AG09319 (cell line): ENCODE results near the gene TUBB3.
"Not testable (repeated sequence)": the region's sequence is repeated elsewhere in the genome, so short reads cannot be mapped to it uniquely, and the experiment has no call there.

Experiments
- DNase-seq: peaks from one replicate; pipeline ENCODE4 v3.0.0-alpha.2; 2010; ENCODE audit warnings: low read depth; ENCODE audit errors: extremely low read depth
- TF ChIP-seq, protein P1 (sequence below): IDR thresholded peaks from 2 replicates; pipeline ENCODE4 v1.5.1; 2011; ENCODE audit warnings: low read depth, mild to moderate bottlenecking, inconsistent platforms, low read length, moderate library complexity

The TUBB3 gene

GRCh38 chr16:89966756-89967155 lies 43.6 kb downstream of the TUBB3 start:
- TF ChIP-seq, protein P1, sequence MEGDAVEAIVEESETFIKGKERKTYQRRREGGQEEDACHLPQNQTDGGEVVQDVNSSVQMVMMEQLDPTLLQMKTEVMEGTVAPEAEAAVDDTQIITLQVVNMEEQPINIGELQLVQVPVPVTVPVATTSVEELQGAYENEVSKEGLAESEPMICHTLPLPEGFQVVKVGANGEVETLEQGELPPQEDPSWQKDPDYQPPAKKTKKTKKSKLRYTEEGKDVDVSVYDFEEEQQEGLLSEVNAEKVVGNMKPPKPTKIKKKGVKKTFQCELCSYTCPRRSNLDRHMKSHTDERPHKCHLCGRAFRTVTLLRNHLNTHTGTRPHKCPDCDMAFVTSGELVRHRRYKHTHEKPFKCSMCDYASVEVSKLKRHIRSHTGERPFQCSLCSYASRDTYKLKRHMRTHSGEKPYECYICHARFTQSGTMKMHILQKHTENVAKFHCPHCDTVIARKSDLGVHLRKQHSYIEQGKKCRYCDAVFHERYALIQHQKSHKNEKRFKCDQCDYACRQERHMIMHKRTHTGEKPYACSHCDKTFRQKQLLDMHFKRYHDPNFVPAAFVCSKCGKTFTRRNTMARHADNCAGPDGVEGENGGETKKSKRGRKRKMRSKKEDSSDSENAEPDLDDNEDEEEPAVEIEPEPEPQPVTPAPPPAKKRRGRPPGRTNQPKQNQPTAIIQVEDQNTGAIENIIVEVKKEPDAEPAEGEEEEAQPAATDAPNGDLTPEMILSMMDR = no peak
- DNase-seq = no peak

- not testable (repeated sequence) for DNase-seq
These were observed 44.3 kb downstream of the TUBB3 start for GRCh38 chr16:89967436-89967835.

DNA sequence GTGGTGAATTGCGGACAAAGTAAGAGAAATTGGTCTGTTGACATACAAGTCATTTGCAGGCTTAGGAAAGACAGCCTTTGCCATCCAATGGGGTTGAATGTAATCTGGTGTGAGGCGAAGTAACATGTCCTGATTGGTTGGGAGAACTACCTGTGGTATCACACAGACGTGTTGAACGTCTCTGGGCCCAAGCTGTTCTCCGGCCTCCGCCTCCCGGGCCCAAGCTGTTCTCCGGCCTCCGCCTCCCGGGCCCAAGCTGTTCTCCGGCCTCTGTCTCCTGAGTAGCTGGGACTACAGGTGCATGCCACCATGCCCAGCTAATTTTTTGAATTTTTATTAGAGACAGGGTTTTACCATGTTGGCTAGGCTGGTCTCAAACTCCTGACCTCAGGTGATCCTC lies 44.9 kb downstream of the TUBB3 start:
- not testable (repeated sequence) for DNase-seq

GRCh38 chr16:89969741-89970410 lies 46.7 kb downstream of the TUBB3 start:
- TF ChIP-seq, protein P1 = no peak
- DNase-seq = no peak

DNA sequence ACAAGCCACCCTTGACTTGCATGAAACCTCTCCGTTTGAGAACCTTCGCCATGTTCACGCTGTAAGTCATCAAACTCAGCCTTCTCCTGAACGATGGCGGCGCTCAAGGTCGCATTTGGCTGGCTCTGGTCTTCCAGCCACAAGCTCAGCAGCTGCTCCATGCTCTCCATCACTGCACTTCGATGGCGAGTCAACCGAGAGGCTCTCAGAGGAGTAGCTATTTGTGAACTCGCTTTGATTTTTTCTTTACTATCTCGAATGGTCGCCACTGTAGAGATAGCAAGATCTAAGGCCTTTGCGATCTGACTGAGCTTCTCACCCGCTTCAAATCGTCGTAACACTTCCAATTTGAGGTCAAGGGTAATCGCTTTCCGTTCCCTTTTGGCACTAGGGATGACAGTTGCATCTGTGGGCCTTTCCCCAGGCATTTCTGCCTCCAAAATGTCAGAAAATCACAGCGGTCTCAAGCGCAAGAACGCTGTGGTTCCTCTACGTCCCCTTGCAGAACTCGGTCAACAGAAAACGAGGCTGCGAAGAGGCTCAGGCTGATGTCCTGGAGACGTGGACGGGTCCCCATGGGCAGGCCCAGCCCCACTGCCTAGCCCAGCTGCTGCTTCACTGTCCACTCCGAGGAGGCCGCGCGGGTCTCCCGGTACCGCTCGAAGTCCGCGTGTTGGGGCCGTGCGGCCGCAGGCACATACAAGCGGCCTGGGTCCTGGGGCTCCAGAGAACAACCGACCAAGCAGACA lies 48.5 kb downstream of the TUBB3 start:
- TF ChIP-seq, protein P1 = no peak
- DNase-seq = no peak

DNA sequence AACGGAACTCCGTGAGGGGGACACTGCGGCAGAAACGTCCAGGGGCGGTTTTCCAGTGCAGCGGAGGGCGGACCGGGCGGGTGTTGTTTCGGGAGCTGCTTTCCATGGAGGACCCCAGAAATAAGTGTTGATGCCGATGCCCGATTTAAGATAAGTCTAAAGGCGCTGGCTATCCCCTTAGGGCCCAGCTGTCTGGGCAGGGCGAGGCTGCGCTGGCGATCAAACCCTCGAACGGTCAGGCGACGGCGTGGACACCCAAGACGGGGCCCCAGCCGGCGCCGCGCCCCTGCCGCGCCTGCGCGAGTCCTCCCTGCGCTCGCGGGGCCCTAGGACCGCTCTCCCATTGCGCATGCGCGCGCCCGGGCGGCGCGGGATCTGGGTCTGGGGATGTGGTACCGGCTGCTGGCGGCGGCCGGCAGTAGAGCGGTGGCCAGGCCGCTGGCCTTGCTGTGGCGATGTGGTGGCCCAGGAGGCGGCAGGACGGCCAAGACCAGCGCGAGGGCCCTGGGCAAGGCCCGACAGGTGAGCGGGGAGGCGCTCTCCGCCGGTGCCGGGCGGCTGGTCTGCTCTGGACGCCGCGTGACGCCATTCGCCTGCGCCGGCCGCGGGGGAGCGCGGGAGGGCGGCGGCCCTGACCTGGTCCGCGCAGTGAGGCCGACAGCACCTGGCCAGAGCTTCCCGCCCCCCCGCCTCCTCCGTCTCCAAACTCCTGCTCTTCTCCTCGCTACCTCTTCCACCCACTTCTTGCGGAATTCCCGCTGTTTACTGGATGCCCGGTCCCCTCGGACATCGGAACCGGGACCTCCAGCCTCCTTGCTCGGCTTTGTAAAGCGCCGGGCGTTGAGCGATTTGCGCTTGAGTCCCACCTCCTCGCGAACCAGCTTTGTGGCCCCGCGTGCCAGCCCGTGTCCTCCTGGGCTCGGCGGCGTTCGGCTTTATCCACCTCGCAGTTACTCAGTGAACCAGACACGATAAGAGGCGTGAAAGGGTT lies 49.4 kb downstream of the TUBB3 start:
- TF ChIP-seq, protein P1 = no peak
- DNase-seq = peak; percentile 71

- TF ChIP-seq, protein P1 = no peak
- no peak for DNase-seq
These were observed 50.1 kb downstream of the TUBB3 start for GRCh38 chr16:89973235-89973634.
